ENCODE measurements around the gene SOX9. TPM values are rescaled to one million over a fixed set of nuclear protein-coding genes. Genes with fewer than 3 reads are reported as not detected.

Gene SOX9
- total RNA-seq, 6 experiments from 2014 or later, result 0.71 to 4.2 (median 1.00) TPM

DNA sequence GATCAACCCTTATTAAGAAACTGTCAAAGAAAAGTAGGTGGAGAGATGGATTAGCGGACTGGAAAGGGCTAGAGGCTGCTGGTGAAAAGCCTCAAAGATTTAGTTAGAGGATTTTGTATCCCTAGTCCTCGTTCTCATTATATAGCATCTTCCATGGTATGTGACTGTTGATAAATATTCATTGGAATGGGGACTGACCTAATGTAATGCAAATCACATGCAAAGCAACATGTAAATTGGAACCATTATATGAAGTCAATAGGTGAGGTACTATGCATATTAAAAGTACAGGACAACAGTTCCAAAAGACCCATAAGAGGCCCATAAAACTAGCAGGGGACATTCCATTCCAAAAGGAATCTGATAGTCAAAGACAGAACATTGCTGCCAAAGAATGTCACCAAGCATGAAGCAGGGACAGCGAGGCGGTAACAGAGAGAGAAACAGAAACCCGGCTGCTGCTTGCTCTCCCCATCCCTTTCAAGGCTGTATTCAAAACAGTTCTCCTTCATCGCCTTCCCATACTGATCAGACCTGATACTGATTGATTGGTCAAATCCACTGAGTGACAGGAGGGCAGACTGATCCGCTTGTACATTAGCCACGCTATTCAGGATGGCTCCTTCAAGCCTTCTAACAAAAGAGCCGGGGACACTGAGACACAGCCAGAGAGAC lies 44.5 kb downstream of the SOX9 start:
- Mint-ChIP-seq H3K36me3 (ENCODE audit: low read depth) (no peaks in the 10 kb centered on the region), H3K4me1 (ENCODE audit: low read depth) (no peaks in the 10 kb centered on the region), H3K27me3 (ENCODE audit: insufficient read depth) (peaks cover 15% of the 10 kb centered on the region), H3K4me3 (no peak overlapping the region), H3K9me3 (no peaks in the 10 kb centered on the region), H3K27ac (no peak overlapping the region)
- DNase-seq, result no peak
- TF ChIP-seq, protein P1, sequence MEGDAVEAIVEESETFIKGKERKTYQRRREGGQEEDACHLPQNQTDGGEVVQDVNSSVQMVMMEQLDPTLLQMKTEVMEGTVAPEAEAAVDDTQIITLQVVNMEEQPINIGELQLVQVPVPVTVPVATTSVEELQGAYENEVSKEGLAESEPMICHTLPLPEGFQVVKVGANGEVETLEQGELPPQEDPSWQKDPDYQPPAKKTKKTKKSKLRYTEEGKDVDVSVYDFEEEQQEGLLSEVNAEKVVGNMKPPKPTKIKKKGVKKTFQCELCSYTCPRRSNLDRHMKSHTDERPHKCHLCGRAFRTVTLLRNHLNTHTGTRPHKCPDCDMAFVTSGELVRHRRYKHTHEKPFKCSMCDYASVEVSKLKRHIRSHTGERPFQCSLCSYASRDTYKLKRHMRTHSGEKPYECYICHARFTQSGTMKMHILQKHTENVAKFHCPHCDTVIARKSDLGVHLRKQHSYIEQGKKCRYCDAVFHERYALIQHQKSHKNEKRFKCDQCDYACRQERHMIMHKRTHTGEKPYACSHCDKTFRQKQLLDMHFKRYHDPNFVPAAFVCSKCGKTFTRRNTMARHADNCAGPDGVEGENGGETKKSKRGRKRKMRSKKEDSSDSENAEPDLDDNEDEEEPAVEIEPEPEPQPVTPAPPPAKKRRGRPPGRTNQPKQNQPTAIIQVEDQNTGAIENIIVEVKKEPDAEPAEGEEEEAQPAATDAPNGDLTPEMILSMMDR (IDR thresholded peaks at IDR 0.05), result no peak

DNA sequence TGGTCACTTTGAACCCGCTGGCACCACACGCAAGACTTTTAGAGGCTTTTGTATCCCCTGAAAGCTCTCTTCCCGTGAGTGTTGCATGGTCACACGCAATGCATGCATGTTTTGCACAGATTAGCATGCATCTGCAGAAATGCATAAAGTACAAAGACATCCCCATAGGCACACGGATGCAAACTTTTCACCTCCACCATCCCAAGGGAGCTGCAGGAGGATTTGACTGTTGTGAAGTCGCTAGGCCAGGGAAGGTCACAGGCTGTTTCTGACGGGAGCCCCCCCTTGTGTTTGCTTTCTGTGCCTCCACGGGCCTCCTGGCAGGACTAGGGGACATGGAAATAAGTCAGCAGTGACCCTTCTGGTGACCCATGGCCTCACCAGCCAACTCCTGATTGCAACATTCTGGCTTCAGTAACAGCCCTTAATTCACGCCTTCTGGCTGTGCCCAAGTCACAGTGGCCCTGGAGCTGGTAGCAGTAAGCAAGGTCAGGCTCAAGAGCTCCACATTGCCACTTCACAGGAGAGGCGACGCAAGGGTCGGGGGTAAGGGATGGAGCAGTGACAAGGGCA lies 45.1 kb downstream of the SOX9 start:
- Mint-ChIP-seq H3K4me1 (ENCODE audit: low read depth) (no peaks in the 10 kb centered on the region), H3K27ac (no peak overlapping the region), H3K9me3 (no peaks in the 10 kb centered on the region), H3K4me3 (no peak overlapping the region), H3K36me3 (ENCODE audit: low read depth) (no peaks in the 10 kb centered on the region), H3K27me3 (ENCODE audit: insufficient read depth) (peaks cover 16% of the 10 kb centered on the region)
- DNase-seq, result no peak
- TF ChIP-seq, protein P1 (IDR thresholded peaks at IDR 0.05), result no peak

DNA sequence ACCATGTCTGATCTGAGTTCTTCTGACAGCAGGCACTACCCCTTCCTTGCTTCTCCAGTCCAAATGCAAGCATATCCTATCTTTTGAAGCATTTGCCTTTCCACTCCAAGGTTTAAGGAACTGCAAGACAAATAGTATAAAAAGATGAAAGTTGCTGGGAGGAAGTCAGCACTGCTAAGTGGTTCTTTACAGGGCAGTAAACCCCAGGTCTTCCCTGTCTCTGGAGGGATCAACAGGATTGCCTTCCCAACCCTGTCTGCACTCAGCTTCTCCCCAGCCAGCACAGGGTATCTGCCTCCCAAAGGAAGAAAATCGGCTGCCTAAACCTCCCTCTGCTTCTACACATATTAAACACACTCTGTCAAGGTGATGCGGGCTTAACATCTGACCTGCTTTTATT lies 46.8 kb downstream of the SOX9 start:
- H3K27ac Mint-ChIP-seq, result no peak overlapping the region
- H3K9me3 Mint-ChIP-seq, result no peaks in the 10 kb centered on the region
- DNase-seq, result no peak
- H3K4me3 Mint-ChIP-seq, result no peak overlapping the region
- H3K36me3 Mint-ChIP-seq (ENCODE audit: low read depth), result no peaks in the 10 kb centered on the region
- H3K27me3 Mint-ChIP-seq (ENCODE audit: insufficient read depth), result peaks cover 16% of the 10 kb centered on the region
- TF ChIP-seq, protein P1 (IDR thresholded peaks at IDR 0.05), result no peak
- H3K4me1 Mint-ChIP-seq (ENCODE audit: low read depth), result no peaks in the 10 kb centered on the region

DNA sequence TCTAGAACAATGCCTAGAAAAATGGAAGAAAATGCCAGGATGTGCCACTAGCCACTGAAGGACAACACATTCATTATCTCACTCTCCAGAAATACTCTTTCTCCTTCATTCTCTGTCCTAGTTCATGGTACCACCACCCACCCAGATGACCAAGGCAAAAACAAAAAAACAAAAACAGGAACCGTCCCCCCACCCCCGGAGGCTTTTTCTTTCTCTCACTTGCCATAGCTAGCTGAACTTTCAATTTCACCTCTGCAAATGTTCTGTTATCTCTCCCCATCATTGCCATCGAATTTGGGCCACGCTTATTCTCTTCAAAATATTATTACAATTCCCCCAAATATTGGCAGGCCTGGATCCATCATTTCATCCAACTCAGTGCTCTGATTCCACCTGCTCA lies 49.0 kb downstream of the SOX9 start:
- TF ChIP-seq, protein P1 (IDR thresholded peaks at IDR 0.05), result no peak
- no peak for DNase-seq
- peaks cover 24% of the 10 kb centered on the region for H3K27me3 Mint-ChIP-seq (ENCODE audit: insufficient read depth)

DNA sequence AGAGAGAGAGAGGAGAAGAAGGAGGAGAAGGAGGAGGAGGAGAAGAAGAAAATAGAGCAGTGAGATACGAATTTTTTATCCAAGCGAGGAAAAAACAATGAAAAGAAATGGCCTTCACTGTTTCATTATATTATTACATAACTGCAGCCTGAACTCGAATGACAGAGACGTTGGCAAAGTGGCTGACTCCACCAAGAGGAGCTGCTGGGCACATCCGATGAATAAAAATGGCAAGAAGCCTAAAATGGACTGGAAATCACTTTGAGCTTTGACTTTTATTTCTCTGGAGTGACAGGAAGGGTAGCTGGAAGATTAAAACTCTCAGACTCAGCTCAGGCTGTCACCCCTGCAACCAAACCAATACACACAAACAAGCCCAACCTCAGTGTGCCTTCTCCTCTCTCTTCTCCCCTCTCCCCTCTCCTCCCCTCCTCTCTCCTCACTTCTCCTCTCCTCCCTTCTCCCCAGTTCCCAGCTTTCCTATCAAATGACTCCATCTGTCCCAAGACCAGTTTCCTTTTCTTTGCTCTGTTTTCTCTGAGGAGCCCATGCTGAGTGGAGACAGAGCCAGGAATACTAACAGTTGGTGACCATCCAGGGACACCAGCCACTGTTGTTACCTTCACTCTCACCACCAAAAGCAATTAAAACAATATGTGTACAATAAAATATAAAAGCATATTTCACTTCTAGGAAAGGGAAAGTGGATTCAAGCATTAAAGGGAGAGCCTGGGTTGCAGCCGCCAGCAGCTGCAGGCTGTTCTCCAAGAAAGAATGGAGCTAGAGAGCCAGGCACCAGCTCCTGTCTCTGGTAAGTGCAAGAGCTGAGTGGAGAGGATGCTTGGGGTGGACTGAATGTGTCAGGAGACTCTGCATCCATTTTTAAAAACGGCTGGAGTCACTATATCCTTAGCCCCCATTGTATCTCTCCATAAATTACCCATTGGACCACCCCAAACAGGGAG lies 51.2 kb downstream of the SOX9 start:
- no peak overlapping the region for H3K4me3 Mint-ChIP-seq
- H3K27me3 Mint-ChIP-seq (ENCODE audit: insufficient read depth), result peaks cover 24% of the 10 kb centered on the region
- no peak overlapping the region for H3K27ac Mint-ChIP-seq
- peaks cover 1% of the 10 kb centered on the region; the same call in 1 of the 2 replicates for H3K4me1 Mint-ChIP-seq (ENCODE audit: low read depth)
- no peaks in the 10 kb centered on the region for H3K9me3 Mint-ChIP-seq
- TF ChIP-seq, protein P1 (IDR thresholded peaks at IDR 0.05), result no peak
- H3K36me3 Mint-ChIP-seq (ENCODE audit: low read depth), result no peaks in the 10 kb centered on the region
- no peak for DNase-seq

More for the DNA sequence above, 49.0 kb downstream of the SOX9 start:
- H3K4me3 Mint-ChIP-seq, result no peak overlapping the region
- no peak overlapping the region for H3K27ac Mint-ChIP-seq
- no peaks in the 10 kb centered on the region for H3K4me1 Mint-ChIP-seq (ENCODE audit: low read depth)
- no peaks in the 10 kb centered on the region for H3K36me3 Mint-ChIP-seq (ENCODE audit: low read depth)
- no peaks in the 10 kb centered on the region for H3K9me3 Mint-ChIP-seq

Data from HFFc6 (cell line).